Epithelial cell of esophagus (primary cell): ENCODE measurements around the gene MSRB3.

Source experiments
- DNase-seq: peaks from one replicate; pipeline ENCODE4 v3.0.0; 2010; ENCODE audit warnings: low read depth
- H3K4me3 ChIP-seq: 2 replicates; pipeline ENCODE4 v1.5.1; 2011; ENCODE audit warnings: mild to moderate bottlenecking, low read length, control low read depth
- TF ChIP-seq, protein P1 (sequence below): IDR thresholded peaks from 2 replicates; pipeline ENCODE4 v1.5.1; 2011; ENCODE audit warnings: low read depth, mild to moderate bottlenecking, low read length, control low read depth, inconsistent platforms; ENCODE audit not compliant: insufficient read depth; ENCODE audit errors: missing control alignments

The MSRB3 gene

DNA sequence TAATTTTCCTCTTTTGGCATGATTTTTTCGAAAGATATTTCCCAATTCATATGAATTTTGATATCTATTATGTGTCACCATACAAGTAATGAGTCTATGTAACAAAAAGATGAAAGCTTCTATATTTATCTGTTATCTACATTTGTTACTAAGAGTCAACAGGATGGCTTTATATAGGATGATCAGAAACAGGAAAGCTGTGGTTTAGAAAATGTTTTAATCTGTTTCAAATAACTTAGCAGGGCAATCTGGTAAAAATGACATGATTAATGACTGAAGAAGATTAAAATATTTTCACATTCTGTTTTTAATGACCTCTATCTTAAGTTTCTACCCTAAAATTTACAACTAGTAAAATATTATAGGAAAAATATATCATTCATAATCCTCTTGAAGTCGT, 105.8 kb downstream of the MSRB3 start:
- TF ChIP-seq, protein P1, sequence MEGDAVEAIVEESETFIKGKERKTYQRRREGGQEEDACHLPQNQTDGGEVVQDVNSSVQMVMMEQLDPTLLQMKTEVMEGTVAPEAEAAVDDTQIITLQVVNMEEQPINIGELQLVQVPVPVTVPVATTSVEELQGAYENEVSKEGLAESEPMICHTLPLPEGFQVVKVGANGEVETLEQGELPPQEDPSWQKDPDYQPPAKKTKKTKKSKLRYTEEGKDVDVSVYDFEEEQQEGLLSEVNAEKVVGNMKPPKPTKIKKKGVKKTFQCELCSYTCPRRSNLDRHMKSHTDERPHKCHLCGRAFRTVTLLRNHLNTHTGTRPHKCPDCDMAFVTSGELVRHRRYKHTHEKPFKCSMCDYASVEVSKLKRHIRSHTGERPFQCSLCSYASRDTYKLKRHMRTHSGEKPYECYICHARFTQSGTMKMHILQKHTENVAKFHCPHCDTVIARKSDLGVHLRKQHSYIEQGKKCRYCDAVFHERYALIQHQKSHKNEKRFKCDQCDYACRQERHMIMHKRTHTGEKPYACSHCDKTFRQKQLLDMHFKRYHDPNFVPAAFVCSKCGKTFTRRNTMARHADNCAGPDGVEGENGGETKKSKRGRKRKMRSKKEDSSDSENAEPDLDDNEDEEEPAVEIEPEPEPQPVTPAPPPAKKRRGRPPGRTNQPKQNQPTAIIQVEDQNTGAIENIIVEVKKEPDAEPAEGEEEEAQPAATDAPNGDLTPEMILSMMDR = no peak
- no peak overlapping the region for H3K4me3 ChIP-seq
- DNase-seq = no peak

DNA sequence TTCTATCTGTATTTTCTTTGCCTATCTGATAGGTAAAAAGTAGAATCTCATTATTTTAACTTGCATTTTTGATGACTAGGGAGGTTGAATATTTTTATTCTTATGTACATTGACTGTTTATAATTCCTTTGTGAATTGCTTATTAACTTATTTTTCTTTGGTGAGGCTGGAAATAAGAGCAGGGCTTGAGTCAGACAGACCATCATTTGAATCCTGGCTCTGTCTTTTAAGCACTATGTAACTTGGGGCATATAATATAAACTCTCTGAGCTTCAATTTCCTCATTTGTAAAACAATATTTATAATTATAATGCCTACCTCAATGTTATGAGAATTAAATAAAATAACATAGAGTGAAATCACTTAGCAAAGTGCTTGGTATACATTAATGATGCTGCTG, 108.9 kb downstream of the MSRB3 start:
- TF ChIP-seq, protein P1 = no peak
- no peak overlapping the region for H3K4me3 ChIP-seq
- no peak for DNase-seq

DNA sequence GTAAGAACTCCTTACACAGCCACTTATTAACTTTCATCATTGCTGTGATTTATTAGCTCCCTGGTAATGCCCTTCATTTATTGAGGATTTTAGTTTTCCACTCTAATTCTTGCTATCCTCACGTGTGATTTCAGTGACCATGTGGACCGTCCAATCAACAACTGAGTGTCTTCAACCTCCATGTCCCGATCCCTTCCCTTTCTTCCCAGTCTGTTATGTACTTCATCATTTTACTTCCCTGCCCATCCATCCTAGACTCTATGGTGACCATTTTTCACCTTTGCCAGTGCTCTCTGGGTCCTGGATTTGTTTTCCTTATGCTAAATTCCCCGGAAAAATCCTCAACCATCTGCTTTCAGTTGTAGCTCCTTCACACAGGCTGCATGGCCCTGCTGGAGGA, 111.0 kb downstream of the MSRB3 start:
- no peak for DNase-seq
- TF ChIP-seq, protein P1 = no peak
- no peak overlapping the region for H3K4me3 ChIP-seq

DNA sequence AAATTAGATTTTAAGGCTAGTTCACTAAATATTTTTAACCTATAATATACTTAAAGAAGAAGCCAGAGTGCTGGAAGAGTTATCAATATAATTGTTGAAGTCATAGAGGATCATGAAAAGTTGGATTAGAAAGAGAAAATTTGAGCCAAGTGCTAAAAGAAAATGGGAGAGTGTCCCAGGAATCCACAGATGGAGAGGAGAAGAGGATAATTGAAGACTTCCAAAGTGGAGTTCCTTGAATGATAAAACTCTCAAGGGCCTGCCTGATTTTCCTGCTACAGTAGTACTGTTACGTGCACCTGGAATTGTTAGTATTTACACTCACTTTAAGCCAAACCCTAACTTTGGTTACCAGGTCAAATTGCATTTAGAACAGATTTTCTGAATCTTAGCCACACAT, 113.2 kb downstream of the MSRB3 start:
- H3K4me3 ChIP-seq = no peak overlapping the region
- DNase-seq = no peak
- TF ChIP-seq, protein P1 = no peak

DNA sequence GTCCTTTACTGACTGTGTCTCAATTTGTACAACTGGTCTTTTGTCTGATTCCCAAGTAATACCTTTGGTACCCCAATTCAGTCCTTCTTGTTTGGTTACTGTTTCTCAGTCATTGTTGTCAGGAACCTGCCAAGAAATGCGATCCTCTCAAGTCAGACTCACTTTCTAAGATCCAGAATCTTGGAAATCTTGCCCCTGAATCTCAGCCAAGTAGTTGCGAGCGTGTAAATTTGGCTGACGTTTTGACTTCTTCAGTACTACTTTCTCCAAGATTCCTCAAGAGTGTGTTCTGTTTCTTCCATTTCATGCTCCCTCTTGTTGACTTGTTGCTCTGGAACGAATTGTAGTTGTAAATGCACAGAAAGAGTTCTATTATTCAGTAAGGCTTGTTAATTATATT, 114.0 kb downstream of the MSRB3 start:
- TF ChIP-seq, protein P1 = no peak
- no peak for DNase-seq
- no peak overlapping the region for H3K4me3 ChIP-seq

DNA sequence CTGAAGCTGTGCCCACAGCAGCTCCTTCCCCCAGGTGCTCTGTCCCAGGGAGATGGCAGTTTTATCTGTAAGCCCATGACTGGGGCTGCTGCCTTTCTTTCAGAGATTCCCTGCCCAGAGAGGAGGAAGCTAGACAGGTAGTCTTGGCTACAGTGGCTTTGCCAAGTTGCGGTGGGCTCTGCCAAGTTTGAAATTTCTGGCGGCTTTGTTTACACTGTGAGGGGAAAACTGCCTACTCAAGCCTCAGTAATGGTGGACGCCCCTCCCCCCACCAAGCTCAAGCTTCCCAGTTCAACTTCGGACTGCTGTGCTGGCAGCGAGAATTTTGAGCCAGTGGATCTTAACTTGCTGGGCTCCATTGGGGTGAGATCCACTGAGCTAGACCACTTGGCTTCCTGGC, 124.7 kb downstream of the MSRB3 start:
- TF ChIP-seq, protein P1 = no peak
- no peak for DNase-seq
- no peak overlapping the region for H3K4me3 ChIP-seq

DNA sequence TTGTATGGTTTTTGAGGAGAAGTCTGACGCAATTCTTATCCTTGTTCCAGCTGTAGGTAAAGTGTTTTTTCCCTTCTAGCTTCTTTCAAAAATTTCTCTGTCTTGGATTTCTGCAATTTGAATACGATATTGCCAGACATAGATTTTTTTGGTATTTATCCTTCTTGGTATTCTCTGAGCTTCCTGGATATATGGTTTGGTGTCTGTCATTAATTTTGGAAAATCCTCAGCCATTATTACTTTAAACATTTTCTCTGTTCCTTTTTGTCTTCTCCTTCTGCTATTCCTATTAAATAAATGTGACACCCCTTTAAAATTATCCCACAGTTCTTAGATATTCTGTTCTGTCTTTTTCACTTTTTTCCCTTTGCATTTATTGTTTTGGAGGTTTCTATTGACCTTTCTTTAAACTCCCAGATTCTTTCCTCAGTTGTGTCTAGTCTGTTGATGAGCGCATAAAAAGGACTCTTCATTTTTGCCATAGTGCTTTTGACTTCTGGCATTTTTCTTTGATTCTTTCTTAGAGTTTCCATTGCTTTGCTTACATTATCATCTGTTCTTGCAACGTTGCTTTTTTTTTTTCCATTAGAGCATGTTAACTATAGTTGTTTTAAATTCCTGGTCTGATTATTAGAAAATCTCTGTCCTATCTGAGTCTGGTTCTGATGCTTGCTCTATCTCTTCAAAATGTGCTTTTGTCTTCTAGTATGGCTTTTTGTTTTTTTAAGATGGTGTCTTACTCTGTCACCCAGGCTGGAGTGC, 129.1 kb downstream of the MSRB3 start:
- no peak overlapping the region for H3K4me3 ChIP-seq
- no peak for DNase-seq
- TF ChIP-seq, protein P1 = no peak
